GM18873 (cell line): Measurements from ENCODE around the gene STX18.
"Not testable (repeated sequence)": the region's sequence is repeated elsewhere in the genome, so short reads cannot be mapped to it uniquely, and the experiment has no call there.

Source experiments
- ATAC-seq: cut with Tn5 transposase; IDR thresholded peaks from one replicate; pipeline ENCODE4 v1.9.1; 2021; ENCODE audit warnings: mild to moderate bottlenecking, moderate library complexity, moderate number of reproducible peaks; ENCODE audit not compliant: unreplicated experiment, low FRiP score

Gene STX18

DNA sequence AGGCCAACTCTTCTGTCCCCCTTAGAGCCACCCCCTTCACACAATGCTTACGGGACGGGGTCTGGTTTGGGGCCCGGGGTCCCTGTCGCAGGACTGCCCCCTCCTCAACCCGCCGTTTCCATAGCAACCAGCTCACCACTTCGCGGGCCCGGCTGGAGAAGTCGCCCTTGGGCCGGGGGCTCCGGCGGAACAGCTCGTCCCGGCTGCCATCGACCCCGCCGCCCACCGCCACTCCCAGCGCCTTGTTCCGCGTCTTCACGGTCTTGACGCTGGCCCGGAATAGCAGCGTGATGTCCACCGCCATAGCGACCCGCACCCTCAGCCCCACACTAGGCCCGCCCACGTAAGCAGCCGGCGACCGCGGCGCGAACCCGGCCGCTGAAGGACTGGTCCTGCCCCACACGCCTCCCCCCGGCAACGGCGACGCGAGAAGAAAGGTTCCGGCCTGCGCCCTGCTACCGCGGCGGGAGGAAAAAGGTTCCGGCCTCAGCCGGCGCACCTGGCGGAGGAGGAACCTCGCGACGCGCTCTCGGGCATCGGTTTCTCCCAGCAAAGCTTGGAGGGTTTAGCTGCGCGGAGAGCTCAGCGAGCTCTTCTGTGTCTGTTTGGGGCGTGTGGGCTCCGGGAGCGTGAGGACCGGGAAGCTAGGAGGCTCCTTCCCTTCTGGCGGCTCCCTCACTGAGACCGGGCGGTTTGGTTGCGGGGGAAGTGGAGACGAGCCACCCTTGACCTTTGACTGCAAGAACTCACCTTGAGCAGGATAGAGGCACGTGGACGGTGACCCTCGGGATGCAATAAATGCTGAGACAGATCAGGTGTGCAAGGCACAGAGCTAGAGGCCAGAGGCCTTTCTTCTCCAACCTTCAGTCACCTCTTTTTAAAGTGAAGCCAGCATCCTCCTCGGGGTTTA is at the start of gene STX18:
Gene STX18, minus strand, starts transcription at position 388 of the 910 bp plus-strand sequence. Its CDS starts 84 bp downstream, at position 304.
- ATAC-seq = peak; percentile 82

DNA sequence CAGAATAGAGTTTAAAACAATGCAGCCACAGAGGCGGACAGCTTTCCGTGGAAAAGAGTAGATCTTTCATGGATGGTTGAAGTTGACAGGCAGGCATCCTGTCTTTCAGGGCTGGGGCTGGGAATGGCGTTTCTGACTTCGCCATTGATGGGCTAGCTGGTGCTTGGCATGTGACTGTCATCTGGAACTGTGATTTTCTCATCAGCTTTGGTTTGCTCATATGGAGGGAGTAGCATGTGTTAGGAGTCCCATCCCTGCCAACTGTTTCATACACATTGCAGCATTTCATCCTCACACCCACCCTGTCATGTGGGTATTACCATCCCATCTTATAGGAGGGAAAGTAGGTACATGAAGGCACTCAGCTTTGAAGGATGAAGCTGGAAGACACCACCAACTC is 49.2 kb upstream of the STX18 start:
- ATAC-seq = no peak

DNA sequence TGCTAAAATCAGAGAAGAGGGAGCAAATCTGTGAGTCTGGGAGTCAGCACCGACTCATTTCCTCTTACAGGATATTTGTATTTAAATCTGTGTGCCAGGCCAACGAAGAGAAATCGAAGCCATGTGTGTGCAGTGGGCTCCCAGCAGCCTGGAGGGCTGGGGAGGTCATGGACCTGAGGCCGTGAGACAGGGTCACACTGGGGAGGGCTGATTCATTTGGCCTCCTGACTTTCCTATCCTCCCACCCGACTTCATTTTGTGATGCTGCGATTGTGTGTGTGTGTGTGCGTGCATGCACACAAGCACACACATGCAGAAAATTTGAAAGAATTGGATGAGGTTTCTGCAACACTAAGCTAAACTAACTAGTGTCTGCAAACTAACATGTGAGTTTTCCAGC is 48.7 kb upstream of the STX18 start:
- no peak for ATAC-seq

DNA sequence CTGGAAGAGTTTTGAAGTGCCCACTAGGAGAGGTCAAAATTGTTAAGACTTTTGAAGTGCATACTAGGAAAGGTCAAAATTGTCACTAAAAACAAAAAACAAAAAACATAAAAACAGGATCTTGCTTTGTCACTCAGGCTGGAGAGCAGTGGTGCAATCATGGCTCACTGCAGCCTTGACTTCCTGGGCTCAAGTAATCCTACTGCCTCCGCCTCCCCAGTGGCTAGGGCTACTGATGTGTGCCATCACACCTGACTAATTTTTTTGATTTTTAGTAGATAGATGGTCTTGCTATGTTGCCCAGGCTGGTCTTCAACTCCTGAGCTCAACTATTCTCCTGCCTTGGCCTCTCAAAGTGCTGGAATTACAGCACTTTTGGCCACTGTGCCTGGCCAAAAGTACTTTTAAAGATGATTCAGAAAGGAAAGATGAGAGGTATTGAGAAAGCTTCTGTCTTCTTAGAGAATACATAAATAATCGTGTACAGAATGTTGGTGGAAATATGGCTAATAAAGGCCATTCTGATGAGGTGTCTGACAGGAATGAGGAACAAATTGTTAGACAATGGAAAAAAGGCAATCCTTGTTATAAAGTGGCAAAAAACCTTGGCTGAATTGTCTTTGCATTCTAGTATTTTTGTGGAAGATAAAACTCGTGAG is 43.3 kb upstream of the STX18 start:
- ATAC-seq = no peak

DNA sequence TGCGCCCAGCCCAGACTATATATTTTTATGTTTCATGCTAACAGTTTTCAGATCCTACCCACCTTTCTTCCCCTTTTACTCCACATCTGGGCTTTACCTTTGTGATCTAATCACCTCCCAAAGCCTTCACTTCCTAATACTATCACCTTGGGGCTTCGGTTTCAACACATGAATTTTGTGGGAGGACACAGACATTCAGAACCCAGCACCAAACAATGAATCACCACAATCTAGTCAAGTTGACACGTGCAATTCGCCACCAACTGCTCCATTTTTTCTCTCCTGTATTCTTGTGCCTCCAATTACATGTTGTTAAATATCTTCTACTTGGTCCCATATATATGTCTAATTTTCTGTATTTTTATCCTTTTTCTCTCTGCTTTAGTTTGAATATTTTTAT is 41.8 kb upstream of the STX18 start:
- no peak for ATAC-seq

DNA sequence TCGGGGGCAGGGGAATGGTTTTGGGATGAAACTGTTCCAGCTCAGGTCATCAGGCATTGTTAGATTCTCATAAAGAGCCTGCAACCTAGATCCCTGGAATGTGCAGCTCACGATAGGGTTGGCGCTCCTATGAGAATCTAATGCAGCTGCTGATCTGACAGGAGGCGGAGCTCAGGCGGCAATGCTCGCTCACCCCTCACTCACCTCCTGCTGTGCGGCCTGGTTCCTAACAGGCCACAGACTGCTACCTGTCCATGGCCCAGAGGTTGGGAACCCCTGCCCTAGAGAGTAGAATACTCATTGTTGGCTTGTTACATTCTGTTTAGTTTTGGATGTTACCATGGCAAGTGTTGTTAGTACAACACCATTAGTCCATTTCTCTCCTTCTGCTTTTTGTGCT is 40.8 kb upstream of the STX18 start:
- ATAC-seq = no peak

DNA sequence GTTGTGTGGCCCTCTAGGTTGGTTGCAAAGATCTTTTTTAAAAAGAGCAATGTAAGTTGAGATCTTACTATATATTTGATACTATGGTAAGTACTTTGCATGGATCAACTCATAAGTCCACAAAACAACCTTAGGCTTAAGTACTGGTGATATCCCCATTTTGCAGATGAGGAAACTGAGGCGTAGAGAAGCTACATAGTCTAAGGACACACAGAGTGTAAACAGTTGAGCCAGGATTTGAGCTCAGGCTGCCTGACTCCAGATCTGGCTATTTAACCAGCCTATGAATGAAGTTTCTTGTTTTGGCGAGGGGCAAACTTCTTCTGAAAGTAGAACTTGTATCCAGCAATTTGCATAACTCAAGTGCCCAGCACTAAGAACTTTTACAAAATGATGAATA is 38.6 kb upstream of the STX18 start:
- no peak for ATAC-seq

DNA sequence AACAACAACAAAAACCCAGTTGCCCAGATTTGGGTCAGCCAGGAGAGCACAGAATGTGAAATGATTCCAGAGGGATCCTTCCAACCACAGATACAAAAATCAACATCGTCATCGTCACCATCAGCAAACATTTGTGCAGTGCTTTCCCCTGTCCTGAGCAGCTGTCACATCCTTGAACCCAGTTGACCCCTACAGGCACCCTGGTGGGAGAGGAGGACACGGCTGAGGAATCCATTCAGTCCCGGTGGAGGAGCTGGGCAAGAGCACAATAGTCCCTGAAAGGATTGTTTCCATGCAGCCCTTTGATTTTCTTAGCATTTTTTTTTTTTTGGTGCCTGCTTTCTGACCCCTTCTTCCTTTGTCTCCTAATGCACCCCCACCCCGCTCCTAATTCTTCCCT is 37.1 kb upstream of the STX18 start:
- ATAC-seq = no peak

DNA sequence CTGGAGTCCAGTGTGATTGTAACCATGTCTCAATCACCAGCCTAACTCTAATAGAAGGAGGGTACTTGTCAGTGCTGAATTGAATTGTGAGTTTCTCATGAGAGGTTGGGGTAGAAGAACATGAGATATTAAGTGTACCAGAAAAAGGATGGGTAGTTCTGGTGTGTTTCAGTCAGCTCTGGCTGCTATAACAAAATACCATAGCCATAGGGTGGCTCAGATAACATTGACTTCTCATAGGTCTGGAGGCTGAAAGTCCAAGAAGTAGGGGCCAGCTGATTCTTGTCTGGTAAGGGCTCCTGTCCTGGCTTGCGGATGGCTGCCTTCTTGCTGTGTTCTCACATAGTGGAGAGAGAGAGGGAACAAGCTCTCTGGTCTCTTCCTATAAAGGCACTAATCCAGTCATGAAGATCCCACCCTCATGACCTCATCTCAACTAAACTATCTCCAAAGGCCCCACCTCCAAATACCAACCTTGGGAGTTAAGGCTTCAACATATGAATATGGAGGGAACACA is 35.6 kb upstream of the STX18 start:
- no peak for ATAC-seq

DNA sequence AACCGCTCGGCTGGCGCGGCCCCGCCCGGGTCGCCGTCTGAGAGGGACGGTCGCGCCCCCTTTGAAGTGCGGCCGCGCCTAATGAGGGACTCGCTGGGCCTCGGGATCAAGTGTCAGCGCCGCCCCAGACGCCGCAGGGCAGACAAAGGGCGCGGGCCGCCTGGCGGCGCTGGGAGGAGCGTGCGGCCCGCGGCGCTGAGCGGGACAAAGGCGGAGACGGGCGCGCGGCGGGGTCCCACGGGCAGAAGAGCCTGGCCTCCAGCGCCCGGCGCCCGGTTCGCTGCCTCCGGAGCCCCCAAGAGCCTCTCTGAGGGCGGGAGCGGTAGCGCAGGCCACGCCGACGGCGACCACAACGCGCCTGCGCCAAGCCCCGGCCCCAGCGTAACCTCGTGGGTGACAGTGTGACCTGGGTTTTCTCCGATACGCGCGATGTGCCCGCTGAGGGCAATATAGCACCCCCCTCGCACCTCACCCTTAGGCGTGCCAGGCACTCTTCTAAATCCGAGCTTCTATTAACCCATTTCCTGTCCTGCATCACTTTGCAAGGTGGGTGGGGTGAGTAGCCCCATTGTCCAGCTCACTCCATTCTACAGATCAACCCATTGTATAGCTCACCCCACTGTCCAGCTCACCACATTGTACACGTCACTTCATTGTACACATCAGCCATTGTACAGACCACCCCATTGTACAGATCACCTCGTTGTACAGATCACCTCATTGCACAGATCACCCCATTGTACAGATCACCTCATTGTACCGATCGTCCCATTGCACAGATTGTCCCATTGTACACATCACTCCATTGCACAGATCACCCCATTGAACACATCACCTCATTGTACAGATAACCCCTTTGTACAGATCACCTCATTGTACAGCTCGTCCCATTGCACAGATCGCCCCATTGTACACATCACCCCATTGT is 33.7 kb upstream of the STX18 start:
- ATAC-seq = peak; percentile 46

DNA sequence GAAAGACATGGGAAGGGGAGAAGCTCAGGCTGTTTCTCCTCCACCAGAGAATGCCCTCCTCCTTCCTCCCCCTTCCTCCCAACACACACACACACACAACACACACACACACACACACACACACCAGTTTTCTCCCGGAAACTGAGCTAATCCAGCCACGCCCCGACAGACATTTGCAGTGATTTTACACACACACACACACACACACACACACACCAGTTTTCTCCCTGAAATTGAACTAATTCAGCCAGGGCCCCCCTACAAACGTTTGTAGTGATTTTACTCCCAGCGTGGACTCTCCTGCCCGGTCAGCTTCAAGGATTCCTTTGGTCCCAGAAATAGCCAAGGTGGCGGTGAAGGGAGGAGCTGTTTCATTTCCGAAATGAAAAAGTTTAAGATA is 32.9 kb upstream of the STX18 start:
- ATAC-seq = no peak

DNA sequence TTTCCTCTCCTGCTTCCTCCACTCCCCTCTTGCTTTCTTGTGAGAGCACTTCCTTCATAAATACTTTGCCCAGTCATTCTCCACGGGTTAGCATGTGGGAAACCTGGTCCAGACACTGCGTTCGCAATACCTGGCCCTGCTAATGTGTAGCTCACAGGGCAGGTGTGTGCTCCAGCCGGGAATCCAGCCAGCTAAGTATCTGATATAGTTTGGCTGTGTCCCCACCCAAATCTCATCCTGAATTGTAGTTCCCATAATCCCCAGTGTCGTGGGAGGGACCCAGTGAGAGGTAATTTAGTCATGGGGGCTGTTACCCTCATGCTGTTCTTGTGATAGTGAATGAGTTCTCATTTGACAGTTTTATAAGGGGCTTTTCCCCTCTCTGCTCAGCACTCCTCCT is 32.2 kb upstream of the STX18 start:
- no peak for ATAC-seq

DNA sequence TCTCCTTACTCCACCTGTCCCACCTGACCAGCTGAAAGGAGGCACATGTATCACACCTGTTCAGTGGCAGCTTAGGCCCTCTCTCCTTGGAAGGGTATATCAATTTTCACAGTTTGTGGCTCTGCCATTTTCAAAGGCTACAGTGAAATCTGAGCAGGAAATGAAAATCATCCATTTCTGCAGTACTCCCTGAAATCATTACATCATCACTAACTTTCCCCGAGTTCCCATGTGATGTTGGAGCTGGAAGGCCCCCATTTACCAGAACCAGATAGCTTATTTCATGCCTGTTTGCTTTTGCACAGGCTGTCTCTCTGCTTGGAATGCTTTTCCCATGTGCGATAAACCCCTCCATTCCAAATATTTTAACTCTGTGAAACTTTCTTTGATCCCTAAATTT is 31.0 kb upstream of the STX18 start:
- ATAC-seq = no peak

DNA sequence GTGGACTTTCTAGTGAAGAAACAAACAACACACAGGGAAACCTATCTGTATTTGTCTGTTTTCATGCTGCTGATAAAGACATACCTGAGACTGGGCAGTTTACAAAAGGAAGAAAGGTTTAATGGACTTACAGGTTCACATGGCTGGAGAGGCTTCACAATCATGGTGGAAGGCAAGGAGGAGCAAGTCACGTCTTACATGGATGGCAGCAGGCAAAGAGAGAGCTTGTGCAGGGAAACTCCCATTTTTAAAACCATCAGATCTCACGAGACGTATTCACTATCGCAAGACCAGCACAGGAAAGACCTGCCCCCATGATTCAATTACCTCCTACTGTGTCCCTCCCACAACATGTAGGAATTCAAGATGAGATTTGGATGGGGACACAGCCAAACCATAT is 28.0 kb upstream of the STX18 start:
- not testable (repeated sequence) for ATAC-seq

DNA sequence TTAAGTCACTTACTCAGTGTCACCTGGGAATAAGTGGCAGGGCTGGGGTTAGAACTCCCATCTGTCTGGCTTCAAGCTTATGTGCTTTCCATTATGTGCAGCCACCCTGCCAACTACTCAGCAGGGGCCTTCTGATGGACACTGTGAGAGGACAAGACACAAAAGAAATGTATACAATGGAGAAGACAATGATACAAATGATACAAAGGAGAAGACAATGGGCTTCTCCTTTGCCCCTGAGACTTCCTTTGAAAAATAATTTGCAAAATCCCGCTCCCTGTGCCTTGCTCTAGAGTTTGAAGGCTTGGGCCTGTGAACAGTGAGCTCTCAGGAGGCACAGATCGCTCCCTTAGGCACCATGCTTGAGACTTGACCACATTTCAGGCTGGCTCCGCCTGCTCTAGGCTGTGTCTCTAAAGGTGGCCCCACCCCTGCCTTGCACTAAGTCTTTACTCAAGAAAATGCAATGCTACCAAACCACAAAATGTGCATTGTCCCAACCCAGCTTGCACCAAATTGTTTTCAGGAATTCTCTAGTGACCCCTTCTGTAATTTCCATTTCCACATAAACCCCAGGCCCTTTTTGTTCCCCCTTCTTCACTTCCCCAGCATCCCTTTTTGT is 27.1 kb upstream of the STX18 start:
- ATAC-seq = no peak

DNA sequence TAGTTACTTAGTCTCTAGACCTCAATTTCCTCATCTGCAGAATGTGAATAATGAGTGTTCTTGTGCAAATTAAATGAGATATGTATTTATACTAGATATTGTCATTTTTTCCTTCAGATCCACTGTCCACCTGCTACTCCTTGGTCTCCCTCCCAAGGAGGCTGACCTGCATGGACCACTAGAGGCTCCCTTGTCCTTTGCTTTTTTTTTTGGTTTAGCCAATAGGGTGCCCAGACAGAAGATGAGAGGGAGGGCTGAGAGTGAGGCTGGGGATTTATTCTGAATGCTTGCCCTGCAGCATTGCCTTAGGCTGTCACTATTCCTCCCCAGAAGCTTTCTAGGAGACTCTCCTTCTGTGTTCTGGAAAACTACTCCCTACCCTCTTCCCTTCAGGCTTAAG is 24.5 kb upstream of the STX18 start:
- ATAC-seq = not testable (repeated sequence)

DNA sequence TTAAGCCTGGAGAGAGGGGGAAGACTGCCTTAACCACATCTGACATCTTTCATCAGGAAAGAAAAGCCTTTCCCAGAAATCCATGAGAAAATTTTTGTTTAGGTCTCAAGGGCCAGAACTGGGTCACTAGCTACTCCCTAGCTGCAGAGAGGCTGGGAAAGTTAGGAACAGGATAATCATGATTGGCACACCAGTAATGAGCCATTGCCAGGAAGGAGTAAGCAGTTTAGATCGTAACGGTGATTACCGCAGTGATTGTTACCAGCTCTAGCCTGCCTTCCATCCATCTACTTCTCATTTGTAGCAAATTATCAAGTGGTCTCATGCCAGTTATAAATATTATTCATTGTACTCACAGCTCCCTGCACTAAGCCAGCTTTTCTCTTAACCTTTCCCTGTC is 22.7 kb upstream of the STX18 start:
- ATAC-seq = no peak

DNA sequence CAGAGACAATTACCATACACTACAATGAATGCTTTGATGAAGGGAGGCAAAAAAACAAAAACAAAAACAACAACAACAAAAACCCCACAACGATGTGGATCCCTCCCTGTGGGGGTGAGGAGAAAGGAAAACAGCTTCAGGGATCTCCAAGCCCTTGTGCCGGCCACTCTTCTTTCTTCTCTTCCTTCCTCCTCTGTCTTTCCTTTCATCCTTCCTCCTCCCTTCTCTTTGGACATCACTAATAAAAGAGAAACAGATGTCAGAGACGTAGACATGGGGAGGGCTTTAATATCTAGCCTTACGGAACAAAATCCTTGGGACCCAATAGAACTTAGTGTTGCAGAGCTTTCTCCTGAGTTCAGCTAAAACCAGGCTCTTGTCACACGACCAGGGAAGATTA is 18.8 kb upstream of the STX18 start:
- ATAC-seq = no peak

DNA sequence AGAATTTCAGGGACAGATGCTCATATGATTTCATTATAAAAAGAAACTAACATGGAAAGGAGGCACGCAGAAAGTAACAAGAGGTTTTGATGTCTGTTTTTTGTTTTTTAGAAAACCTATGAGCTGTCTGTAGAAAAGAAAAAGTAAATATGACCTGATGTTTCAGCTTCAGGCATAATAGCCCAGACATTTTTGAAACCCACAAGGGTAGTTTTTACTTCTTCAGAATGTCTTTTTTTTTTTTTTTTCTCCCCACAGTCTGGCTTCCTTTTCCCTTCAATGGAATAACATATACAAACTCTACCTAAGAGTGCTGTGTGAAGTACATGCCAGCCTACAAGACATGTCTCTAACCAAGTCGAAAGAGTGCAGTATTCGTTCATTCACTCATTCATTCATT is 18.3 kb upstream of the STX18 start:
- ATAC-seq = no peak

DNA sequence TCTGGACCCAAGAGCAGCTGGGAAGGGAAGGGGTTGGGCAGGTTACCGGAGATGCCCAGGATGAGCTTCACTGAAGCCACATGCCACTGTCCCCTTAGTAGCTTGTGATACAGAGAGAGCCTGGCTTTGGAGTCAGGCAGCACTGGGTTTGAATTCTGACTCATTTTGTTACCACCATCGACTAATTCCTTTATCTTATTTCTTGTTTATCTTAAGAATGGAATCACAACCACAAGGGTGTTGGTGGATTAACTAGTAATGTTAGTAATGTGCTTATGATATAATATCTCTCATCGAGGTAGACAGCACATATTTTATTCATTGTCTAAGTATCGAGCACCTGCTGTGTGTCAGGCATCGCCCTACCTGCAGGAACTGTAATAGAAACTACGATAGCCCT is 17.7 kb upstream of the STX18 start:
- no peak for ATAC-seq
